LNCAP (cell line): ENCODE measurements around the gene SDHB.

Experiments used
- TF ChIP-seq, protein P1 (sequence below): fragments of 450-650 bp; IDR thresholded peaks from 2 replicates; pipeline ENCODE4 v1.5.1; 2017; ENCODE audit warnings: mild to moderate bottlenecking

The SDHB gene

DNA sequence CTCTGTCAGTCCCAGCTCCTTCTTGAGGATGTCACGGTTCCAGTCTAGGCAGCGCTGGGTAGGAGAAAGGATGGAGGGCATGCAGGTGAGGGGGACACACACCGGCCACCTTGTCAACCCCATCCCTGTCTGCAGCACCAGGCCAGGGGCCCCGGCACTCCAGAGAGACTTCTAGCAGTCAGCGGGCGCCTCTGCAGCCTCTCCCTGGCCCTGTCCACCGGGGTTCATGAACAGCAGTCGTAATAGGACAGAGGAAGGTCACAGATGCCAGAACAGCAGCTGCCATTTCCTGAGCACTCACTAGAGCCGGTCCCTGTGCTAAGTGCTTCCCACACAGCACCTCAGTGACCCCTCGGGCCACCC is 16.3 kb upstream of the SDHB start:
- TF ChIP-seq, protein P1, sequence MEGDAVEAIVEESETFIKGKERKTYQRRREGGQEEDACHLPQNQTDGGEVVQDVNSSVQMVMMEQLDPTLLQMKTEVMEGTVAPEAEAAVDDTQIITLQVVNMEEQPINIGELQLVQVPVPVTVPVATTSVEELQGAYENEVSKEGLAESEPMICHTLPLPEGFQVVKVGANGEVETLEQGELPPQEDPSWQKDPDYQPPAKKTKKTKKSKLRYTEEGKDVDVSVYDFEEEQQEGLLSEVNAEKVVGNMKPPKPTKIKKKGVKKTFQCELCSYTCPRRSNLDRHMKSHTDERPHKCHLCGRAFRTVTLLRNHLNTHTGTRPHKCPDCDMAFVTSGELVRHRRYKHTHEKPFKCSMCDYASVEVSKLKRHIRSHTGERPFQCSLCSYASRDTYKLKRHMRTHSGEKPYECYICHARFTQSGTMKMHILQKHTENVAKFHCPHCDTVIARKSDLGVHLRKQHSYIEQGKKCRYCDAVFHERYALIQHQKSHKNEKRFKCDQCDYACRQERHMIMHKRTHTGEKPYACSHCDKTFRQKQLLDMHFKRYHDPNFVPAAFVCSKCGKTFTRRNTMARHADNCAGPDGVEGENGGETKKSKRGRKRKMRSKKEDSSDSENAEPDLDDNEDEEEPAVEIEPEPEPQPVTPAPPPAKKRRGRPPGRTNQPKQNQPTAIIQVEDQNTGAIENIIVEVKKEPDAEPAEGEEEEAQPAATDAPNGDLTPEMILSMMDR: no peak

DNA sequence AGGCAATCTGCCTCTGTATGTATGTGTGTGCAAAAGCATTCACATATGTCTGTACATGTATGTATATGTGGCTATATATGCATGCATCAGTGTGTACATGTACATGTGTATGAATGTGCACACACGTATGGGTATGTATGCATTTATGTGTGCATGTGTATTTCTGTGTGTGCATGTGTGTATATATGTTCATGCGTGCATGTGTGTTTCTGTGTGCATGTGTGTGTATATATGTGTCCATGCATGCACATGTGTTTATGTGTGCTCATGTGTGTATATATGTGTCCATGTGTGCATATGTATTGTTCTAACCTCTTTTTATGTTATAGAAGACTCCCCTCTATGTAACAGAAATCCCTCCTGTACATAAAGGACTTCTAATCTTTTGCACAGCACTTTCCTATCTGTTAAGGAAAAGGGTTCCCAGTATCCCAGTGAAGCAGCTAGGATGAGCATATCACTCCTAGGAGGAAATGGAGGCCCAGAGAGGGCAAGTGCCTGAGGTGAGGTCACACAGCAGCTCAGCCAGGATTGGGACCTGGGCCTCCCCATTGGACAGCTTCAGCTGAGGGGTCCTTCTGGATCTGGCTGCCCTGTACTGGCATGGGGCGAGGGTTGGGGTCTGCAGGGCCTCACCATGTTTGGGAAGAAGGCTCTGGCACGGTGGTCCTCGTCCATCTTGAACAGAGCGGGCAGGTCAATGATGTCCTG is 15.8 kb upstream of the SDHB start:
- TF ChIP-seq, protein P1: no peak

DNA sequence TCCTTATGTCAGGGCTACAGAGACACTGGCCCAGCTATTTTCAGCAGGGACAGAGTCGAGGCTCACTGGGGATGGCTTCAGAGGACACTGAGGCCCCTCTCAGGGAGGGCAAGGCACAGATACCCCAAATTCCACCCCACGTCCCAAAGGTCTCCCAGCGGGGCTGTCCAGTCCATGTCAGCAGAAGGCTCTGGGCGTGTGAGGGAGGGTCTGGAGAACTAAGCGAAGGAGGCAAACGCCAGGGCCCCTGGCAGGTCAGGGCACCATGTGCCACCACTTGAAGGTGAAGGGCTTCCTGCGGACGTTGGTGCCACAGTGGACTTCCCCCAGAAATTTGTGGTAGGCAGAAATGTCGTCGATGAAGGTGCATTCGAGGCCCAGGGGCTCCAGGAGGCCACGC is 15.0 kb upstream of the SDHB start:
- TF ChIP-seq, protein P1: no peak

DNA sequence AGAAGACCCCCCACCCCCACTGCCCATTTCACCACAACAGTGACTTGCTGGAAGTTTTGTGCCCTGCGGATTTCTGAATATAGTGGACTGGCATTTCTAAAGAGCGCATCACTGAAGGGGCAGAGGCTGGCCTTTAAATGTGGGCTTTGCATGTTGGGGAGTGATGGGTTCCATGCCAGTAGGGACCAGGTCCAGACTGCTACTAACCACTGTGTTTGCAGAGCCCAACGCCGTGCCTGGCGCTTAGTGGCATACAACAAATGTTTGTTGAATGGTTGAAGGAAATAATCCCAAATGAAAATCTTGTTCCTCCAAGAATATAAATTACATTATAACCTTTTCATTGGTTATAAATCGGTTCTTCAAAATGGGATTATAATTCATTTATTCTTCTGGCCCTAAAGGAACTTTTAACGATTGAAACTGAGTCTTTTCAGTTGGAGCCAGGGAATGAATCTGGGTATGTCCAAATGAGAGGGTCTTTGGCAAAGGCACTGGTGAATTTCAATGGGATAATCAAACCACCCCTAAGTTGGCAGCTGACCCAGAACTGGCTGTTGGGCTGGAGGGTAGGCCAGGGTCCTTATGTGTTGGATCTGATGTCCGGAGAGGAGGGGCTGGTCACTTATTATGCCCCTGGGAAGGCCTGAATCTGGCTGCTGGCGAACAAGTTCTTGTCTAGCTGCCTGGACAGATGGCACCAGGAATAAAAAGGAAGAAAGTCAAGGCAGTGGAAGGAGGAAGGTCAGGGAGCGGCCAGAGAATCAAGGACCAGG is 13.8 kb upstream of the SDHB start:
- TF ChIP-seq, protein P1: no peak

DNA sequence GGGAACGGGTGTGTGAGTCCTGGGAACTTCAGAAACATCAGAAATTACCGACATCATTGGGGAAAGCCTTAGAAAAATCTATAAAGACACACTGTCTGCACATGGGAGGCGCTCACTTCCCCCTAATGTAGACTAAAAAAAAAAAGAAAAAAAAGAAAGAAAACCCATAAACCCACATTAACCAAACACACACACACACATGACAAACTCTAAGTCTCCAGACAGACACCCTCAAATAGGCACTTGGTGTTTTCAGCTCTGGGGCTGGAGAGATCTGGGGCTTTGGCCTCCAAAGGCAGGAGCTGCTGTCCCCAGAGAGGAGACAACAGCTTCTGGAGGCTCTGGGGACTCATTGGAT is 13.2 kb upstream of the SDHB start:
- TF ChIP-seq, protein P1: no peak

DNA sequence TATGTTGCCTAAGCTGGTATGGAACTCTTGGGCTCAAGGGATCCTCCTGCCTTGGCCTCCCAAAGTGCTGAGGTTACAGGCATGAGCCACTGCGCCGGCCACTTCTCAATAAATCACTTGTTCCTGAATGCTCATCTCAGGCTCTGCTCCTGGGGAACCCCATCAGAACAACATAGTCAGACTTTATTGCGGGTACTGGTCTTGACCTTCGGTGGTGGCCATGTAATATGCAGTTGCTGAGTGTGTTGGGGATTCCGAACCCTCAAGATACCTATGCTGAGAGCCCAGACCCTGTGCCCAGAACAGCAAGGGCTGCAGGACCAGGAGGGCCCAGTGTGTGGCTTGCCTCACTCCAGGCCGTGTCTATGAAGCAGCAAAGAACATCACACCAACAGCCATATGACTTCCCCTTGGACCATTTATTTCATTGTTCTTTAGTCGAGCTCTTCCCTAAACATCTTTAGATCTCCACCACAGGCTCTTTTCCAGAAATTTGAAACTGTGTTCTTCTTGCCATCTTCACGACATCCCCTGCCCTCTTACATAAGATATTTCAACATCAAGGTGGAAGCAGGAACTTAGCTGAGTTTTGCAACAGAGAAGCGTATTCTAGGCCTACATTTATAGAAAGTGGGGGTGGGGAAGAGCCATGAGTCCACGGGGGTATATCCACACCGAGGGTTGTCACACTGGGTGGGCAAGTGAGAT is 12.7 kb upstream of the SDHB start:
- TF ChIP-seq, protein P1: no peak

DNA sequence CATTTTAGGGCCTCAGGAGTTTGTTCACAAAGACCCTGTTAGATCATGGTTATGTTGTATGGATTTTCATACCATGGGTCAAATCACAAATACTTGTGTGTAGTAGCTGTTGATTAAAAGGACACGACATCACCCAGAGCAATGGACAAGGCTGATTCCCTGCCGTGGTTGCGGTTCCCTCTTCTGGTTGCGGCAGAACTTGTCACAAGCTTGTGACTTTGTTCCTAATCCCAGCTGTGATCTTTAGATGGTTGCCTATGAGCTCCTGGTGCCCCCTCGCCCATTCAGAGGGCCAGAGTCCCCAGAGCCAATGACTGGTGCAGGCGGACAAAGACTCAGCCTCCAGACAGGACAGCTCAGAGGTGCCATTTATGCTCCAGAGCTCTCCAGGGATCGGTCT is 11.8 kb upstream of the SDHB start:
- TF ChIP-seq, protein P1: no peak
